H1 (cell line): Measurements from ENCODE around the gene C22orf42. TPM values are rescaled to one million over a fixed set of nuclear protein-coding genes. Genes with fewer than 3 reads are reported as not detected.

ENCODE experiments used
- CTCF ChIA-PET: fragments of 300-600 bp; sonication (Branson Sonifier 250); formaldehyde crosslinking; loops from one replicate; lab custom pipeline; 2021; ENCODE audit not compliant: partially characterized antibody; lab: Charles Lee
- POLR2A ChIA-PET: fragments of 300-600 bp; sonication (Branson Sonifier 250); formaldehyde crosslinking; loops from one replicate; lab custom pipeline; 2021; ENCODE audit warnings: inconsistent platforms; ENCODE audit not compliant: partially characterized antibody; lab: Charles Lee
- DNase-seq, 2 experiments: peaks; one replicate each; pipeline versions ENCODE4 v3.0.0 to v3.0.0-alpha.2; 2010 to 2022; ENCODE audit warnings: low spot score in 2 of 2, low read depth in 1 of 2, mixed read lengths in 1 of 2
- FAIRE-seq: peaks from 2 replicates; lab custom pipeline; 2011; peaks lifted over from hg19 to GRCh38; lab: Jason Lieb, UNC
- H2AFZ ChIP-seq: 2 replicates; pipeline ENCODE4 v1.8.1; 2012; ENCODE audit warnings: low read length, inconsistent platforms
- H2AK5ac ChIP-seq: 2 replicates; pipeline ENCODE4 v1.6.1; 2013; ENCODE audit warnings: low read depth, low read length
- H2BK120ac ChIP-seq: replicated peaks from 2 replicates; pipeline ENCODE3; 2013; ENCODE audit warnings: low read depth, low read length, inconsistent platforms
- H2BK12ac ChIP-seq: 2 replicates; pipeline ENCODE4 v1.6.1; 2013; ENCODE audit warnings: low read depth, low read length
- H2BK15ac ChIP-seq: 2 replicates; pipeline ENCODE4 v1.6.1; 2013; ENCODE audit warnings: low read length
- H2BK20ac ChIP-seq: 2 replicates; pipeline ENCODE4 v1.6.1; 2013; ENCODE audit warnings: low read length
- H2BK5ac ChIP-seq: 2 replicates; pipeline ENCODE4 v1.6.1; 2013; ENCODE audit warnings: low read depth, low read length
- H3K14ac ChIP-seq: 2 replicates; pipeline ENCODE4 v1.6.1; 2013; ENCODE audit warnings: inconsistent platforms; ENCODE audit not compliant: insufficient read length
- H3K18ac ChIP-seq: 2 replicates; pipeline ENCODE4 v1.6.1; 2013; ENCODE audit warnings: low read length; ENCODE audit errors: extremely low read depth
- H3K23ac ChIP-seq: 2 replicates; pipeline ENCODE4 v1.6.1; 2013; ENCODE audit warnings: inconsistent platforms; ENCODE audit not compliant: insufficient read length
- H3K23me2 ChIP-seq: 2 replicates; pipeline ENCODE4 v1.6.1; 2013; ENCODE audit warnings: low read depth, low read length
- H3K27ac ChIP-seq: 2 replicates; pipeline ENCODE4 v1.6.1; 2011; ENCODE audit warnings: low read depth, low read length, inconsistent platforms
- H3K27me3 ChIP-seq, 4 experiments: replicated peaks in 1 of 4; 1 replicate in 1 of 4; 2 replicates in 3 of 4; pipeline versions ENCODE4 v1.6.1 to v1.8.1; 2011 to 2013; ENCODE audit warnings: low read length in 3 of 4, mild to moderate bottlenecking in 3 of 4, inconsistent platforms in 2 of 4, mixed read lengths in 2 of 4, moderate library complexity in 1 of 4; ENCODE audit not compliant: control insufficient read depth in 3 of 4, insufficient read depth in 3 of 4; ENCODE audit errors: extremely low read depth in 1 of 4
- H3K36me3 ChIP-seq, 4 experiments: 2 replicates each; pipeline versions ENCODE4 v1.6.1 to v1.8.1; 2011 to 2013; ENCODE audit warnings: mild to moderate bottlenecking in 4 of 4, low read length in 3 of 4, moderate library complexity in 2 of 4, control low read depth in 1 of 4, inconsistent platforms in 1 of 4; ENCODE audit not compliant: insufficient read depth in 4 of 4, control insufficient read depth in 2 of 4
- H3K4ac ChIP-seq: replicated peaks from 2 replicates; pipeline ENCODE3; 2013; ENCODE audit warnings: low read length, low read depth, mixed read lengths, inconsistent platforms; ENCODE audit not compliant: insufficient read length
- H3K4me1 ChIP-seq, 4 experiments: replicated peaks in 1 of 4; 1 replicate in 1 of 4; 2 replicates in 3 of 4; pipeline versions ENCODE4 v1.6.1 to v1.8.1; 2011 to 2013; ENCODE audit warnings: low read length in 3 of 4, inconsistent platforms in 2 of 4, mixed read lengths in 1 of 4; ENCODE audit not compliant: insufficient read depth in 4 of 4, control insufficient read depth in 3 of 4
- H3K4me2 ChIP-seq, 2 experiments: 2 replicates each; pipeline versions ENCODE4 v1.6.1 to v1.8.1; 2011 to 2013; ENCODE audit warnings: low read depth in 2 of 2, low read length in 2 of 2, control low read depth in 1 of 2, inconsistent platforms in 1 of 2, mild to moderate bottlenecking in 1 of 2; ENCODE audit not compliant: insufficient read depth in 1 of 2
- H3K4me3 ChIP-seq, 4 experiments: fragments of 200-600, 300-600 bp in 1 of 4; sonication (generic), shearing (Covaris generic), sonication (Bioruptor Twin) in 1 of 4; 2 replicates each; pipeline versions ENCODE4 v1.5.1 to v1.8.1; 2011 to 2016; ENCODE audit warnings: low read length in 4 of 4, low read depth in 3 of 4, control low read depth in 2 of 4, inconsistent platforms in 2 of 4, mild to moderate bottlenecking in 2 of 4, mixed read lengths in 1 of 4, moderate library complexity in 1 of 4; ENCODE audit not compliant: insufficient read depth in 2 of 4; ENCODE audit errors: extremely low read depth in 1 of 4
- H3K56ac ChIP-seq: replicated peaks from 2 replicates; pipeline ENCODE3; 2013; ENCODE audit warnings: low read depth, mild to moderate bottlenecking, mixed read lengths, low read length, inconsistent platforms; ENCODE audit not compliant: insufficient read length
- H3K79me1 ChIP-seq: 2 replicates; pipeline ENCODE4 v1.6.1; 2013; ENCODE audit warnings: low read depth, low read length, control low read depth
- H3K79me2 ChIP-seq, 2 experiments: 2 replicates each; pipeline versions ENCODE4 v1.6.1 to v1.8.1; 2012 to 2013; ENCODE audit warnings: low read length in 2 of 2, mild to moderate bottlenecking in 2 of 2, inconsistent platforms in 1 of 2; ENCODE audit not compliant: insufficient read depth in 2 of 2, control insufficient read depth in 1 of 2
- H3K9ac ChIP-seq, 4 experiments: replicated peaks in 1 of 4; 1 replicate in 1 of 4; 2 replicates in 3 of 4; pipeline versions ENCODE4 v1.6.1 to v1.8.1; 2011 to 2013; ENCODE audit warnings: low read depth in 3 of 4, low read length in 3 of 4, control low read depth in 2 of 4, mild to moderate bottlenecking in 2 of 4, moderate library complexity in 2 of 4, inconsistent platforms in 1 of 4; ENCODE audit errors: extremely low read depth in 1 of 4
- H3K9me3 ChIP-seq, 2 experiments: 2 replicates each; pipeline versions ENCODE4 v1.6.1 to v1.8.1; 2012 to 2013; ENCODE audit warnings: mild to moderate bottlenecking in 2 of 2, moderate library complexity in 2 of 2, control low read depth in 1 of 2, inconsistent platforms in 1 of 2, low read depth in 1 of 2, low read length in 1 of 2, mixed read lengths in 1 of 2; ENCODE audit not compliant: insufficient read depth in 2 of 2
- H4K20me1 ChIP-seq, 2 experiments: replicated peaks in 1 of 2; 2 replicates each; pipeline versions ENCODE3 to v1.8.1; 2011 to 2013; ENCODE audit warnings: inconsistent platforms in 2 of 2, low read length in 2 of 2, mild to moderate bottlenecking in 1 of 2; ENCODE audit not compliant: insufficient read depth in 2 of 2, control insufficient read depth in 1 of 2
- H4K5ac ChIP-seq: 2 replicates; pipeline ENCODE4 v1.6.1; 2013; ENCODE audit warnings: low read length, low read depth, mixed read lengths, inconsistent platforms; ENCODE audit not compliant: insufficient read length
- H4K8ac ChIP-seq: 2 replicates; pipeline ENCODE4 v1.8.0; 2013; ENCODE audit warnings: mild to moderate bottlenecking, moderate library complexity, low read length, inconsistent platforms; ENCODE audit not compliant: insufficient read depth; ENCODE audit errors: extremely low read depth
- H4K91ac ChIP-seq: replicated peaks from 2 replicates; pipeline ENCODE3; 2013; ENCODE audit warnings: low read length, mixed read lengths, inconsistent platforms; ENCODE audit not compliant: insufficient read length
- EZH2 ChIP-seq: fragments of 200-600 bp; sonication (generic); IDR thresholded peaks from 2 replicates; pipeline ENCODE4 v1.7.1; 2012; ENCODE audit warnings: low read depth, mild to moderate bottlenecking, moderate library complexity, low read length, inconsistent platforms; ENCODE audit not compliant: severe bottlenecking
- HDAC6 ChIP-seq: IDR thresholded peaks from one replicate; pipeline ENCODE4 v1.7.1; 2012; ENCODE audit warnings: low read depth, mild to moderate bottlenecking, inconsistent platforms, low read length, moderate library complexity
- RAD21 ChIP-seq, 2 experiments: IDR thresholded peaks in 1 of 2; conservative IDR thresholded peaks in 1 of 2; 2 replicates each; pipeline ENCODE4 v1.6.1; 2011; ENCODE audit warnings: low read depth in 2 of 2, low read length in 2 of 2, improper control_type of control experiment in 1 of 2, inconsistent platforms in 1 of 2, mild to moderate bottlenecking in 1 of 2, moderate library complexity in 1 of 2
- WGBS, 2 experiments: shearing (Covaris generic) in 1 of 2; methylation state at CpG; one replicate each; pipeline versions ENCODE4 v1.1.6 to v1.1.7; 2013 to 2015; ENCODE audit warnings: low lambda C conversion rate in 2 of 2, mixed read lengths in 2 of 2, inconsistent platforms in 1 of 2, low coverage in 1 of 2, missing lambda C conversion rate in 1 of 2; ENCODE audit not compliant: insufficient replicate concordance in 2 of 2, insufficient coverage in 1 of 2, insufficient read length in 1 of 2; ENCODE audit errors: extremely low coverage in 1 of 2, missing lambda C conversion rate in 1 of 2; 5-methylcytosine and 5-hydroxymethylcytosine counted together
- polyA plus RNA-seq, 7 experiments: library from polyadenylated mRNA; depleted of rRNA in 3 of 7; stranded (reverse) in 5 of 7; unstranded in 2 of 7; fragments of >200 nt in 5 of 7; fragments of 200-250 nt in 2 of 7; gene quantifications; 1 replicate in 5 of 7; 2 replicates in 1 of 7; 4 replicates in 1 of 7; pipeline versions ENCODE4 v1.2.1 to v1.2.3, GENCODE V29; 2011 to 2013; ENCODE audit warnings: missing spikeins in 2 of 7, mixed read lengths in 2 of 7
- total RNA-seq: library from RNA; stranded (reverse); fragmentation: NEBNext Ultra II Directional; extraction: Animal tissue kit (Norgen Biotek cat#: 25700); gene quantifications from 2 replicates; pipeline ENCODE4 v1.2.1, GENCODE V29; 2021
- TF ChIP-seq, protein P1 (sequence below), 3 experiments: IDR thresholded peaks; 1 replicate in 2 of 3; 2 replicates in 1 of 3; pipeline versions ENCODE4 v1.5.1 to v1.6.1; 2011; ENCODE audit warnings: low read length in 3 of 3, mild to moderate bottlenecking in 3 of 3, inconsistent platforms in 2 of 3, low read depth in 1 of 3, moderate library complexity in 1 of 3; ENCODE audit not compliant: insufficient read depth in 1 of 3; ENCODE audit errors: control extremely low read depth in 1 of 3
- TF ChIP-seq, protein P2 (sequence below): IDR thresholded peaks from 2 replicates; pipeline ENCODE4 v1.6.1; 2012; ENCODE audit warnings: inconsistent platforms

C22orf42 gene
- total and polyA plus RNA-seq, 2 of the 8 experiments (the other 6 are each of a cell fraction or from before 2014, with no cell fraction given), result 0.50 TPM; not detected in 1

DNA sequence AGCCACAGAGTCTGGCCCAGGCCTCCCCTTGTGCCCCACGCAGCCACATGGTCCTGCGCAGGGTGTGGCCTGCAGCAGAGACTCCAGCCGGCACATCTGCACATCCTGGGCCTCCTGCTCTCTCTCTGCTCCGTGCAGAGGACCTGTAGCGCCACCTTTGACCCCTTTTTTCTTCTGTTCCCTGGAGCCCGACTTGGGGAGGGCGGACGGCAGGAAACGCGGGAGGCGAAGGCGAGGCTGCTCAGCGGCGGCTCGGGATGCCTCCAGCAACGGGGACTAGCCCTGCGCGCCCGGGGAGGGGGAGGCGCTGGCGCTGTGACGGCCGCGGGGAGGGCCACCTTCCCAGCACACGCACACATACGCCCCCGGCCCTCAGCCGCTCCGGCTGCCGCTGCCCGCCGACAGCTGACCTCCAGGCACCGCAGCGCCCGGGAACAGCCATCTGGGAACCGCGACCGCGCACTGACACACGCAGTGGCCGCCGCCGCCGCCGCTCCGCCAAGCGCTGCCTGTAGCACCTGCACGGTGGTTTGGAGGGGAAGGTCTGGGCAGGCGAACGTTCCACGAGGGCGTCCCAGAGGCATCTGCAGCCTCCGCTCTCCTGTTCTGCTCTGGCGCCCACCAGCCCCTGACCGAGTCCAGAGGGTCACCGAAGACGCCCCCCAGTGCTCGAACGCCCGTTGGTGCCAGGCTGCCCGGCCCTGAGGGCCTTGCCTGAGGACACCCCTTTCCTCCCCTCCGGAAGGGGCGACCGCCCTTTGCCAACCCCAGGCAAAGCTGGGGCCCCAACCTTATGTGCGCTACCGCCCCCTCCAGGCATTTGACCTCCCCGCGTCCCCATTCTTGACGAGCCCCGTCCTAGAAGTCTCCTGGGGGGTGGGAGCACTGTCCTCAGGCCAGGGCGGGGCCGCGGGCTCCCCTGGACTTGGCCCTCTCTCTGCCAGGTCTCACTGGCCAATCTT is 16.9 kb upstream of the C22orf42 start:
- peaks cover 0 to 13% (median 0%) of the 10 kb centered on the region in 4 experiments; a peak in 4 of 7 replicates for H3K4me1 ChIP-seq
- H3K18ac ChIP-seq, result peak overlapping the region; percentile 60
- no peaks in the 10 kb centered on the region for H3K79me2 ChIP-seq
- H3K23me2 ChIP-seq, result peaks cover 5% of the 10 kb centered on the region; the same call in 1 of the 2 replicates
- no peak overlapping the region for H3K27ac ChIP-seq
- no peak overlapping the region for H2BK5ac ChIP-seq
- FAIRE-seq (no peak), DNase-seq (peak in 1 of 2 experiments; percentile 80)
- peaks cover 0 to 2% of the 10 kb centered on the region in 2 experiments for H4K20me1 ChIP-seq
- H3K9me3 ChIP-seq, result no peaks in the 10 kb centered on the region
- no peak overlapping the region for H3K56ac ChIP-seq
- H3K36me3 ChIP-seq, result no peaks in the 10 kb centered on the region
- no peak overlapping the region for H3K4ac ChIP-seq
- peak overlapping the region; percentile 83; the same call in 1 of the 2 replicates for H2AFZ ChIP-seq
- H4K8ac ChIP-seq, result peak overlapping the region; percentile 71
- no peak overlapping the region for H2AK5ac ChIP-seq
- peak overlapping the region; percentile 65 for H4K91ac ChIP-seq
- H3K4me2 ChIP-seq, result peak overlapping the region; percentile 65 to 91
- CTCF ChIA-PET, result interaction anchor here (0.5 to 1.9 kb wide), 6 partner anchors 10 to 205 kb away, joined by 3 to 6 read pairs (median 4); no protein-coding TSS in a partner anchor
- no peak overlapping the region for H3K23ac ChIP-seq
- H3K9ac ChIP-seq, result no peak overlapping the region
- no peak overlapping the region for H3K14ac ChIP-seq
- POLR2A ChIA-PET, result interaction anchor here (0.6 kb wide), 1 partner anchor 53 kb away, joined by 3 read pairs; no protein-coding TSS in a partner anchor
- H3K27me3 ChIP-seq, result peaks cover 0 to 28% (median 21%) of the 10 kb centered on the region in 4 experiments; a peak in 6 of 7 replicates
- no peak overlapping the region for H2BK120ac ChIP-seq
- peak overlapping the region; percentile 95; the same call in 1 of the 2 replicates for H2BK15ac ChIP-seq
- H2BK12ac ChIP-seq, result no peak overlapping the region
- H3K79me1 ChIP-seq, result no peaks in the 10 kb centered on the region
- WGBS, 2 experiments, result 9% methylated on average over 59 of the region's 73 CpGs; no CpG with 5 or more reads in 1 of the 2 experiments
- peak overlapping the region; percentile 17 to 55 (median 32) for H3K4me3 ChIP-seq
- H4K5ac ChIP-seq, result no peak overlapping the region
- H2BK20ac ChIP-seq, result no peak overlapping the region; the same call in 1 of the 2 replicates
- TF ChIP-seq, protein P1, sequence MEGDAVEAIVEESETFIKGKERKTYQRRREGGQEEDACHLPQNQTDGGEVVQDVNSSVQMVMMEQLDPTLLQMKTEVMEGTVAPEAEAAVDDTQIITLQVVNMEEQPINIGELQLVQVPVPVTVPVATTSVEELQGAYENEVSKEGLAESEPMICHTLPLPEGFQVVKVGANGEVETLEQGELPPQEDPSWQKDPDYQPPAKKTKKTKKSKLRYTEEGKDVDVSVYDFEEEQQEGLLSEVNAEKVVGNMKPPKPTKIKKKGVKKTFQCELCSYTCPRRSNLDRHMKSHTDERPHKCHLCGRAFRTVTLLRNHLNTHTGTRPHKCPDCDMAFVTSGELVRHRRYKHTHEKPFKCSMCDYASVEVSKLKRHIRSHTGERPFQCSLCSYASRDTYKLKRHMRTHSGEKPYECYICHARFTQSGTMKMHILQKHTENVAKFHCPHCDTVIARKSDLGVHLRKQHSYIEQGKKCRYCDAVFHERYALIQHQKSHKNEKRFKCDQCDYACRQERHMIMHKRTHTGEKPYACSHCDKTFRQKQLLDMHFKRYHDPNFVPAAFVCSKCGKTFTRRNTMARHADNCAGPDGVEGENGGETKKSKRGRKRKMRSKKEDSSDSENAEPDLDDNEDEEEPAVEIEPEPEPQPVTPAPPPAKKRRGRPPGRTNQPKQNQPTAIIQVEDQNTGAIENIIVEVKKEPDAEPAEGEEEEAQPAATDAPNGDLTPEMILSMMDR (IDR thresholded peaks at IDR 0.05; ENCODE audit: control extremely low read depth in 1 of 3, insufficient read depth in 1 of 3, low read depth in 1 of 3, low read length in 3 of 3), result peak; percentile 2 to 42 (median 26); a peak in 3 of 4 replicates
- TF ChIP-seq RAD21 (IDR thresholded peaks at IDR 0.05 in 1 of 2, conservative IDR thresholded peaks at IDR 0.05 in 1 of 2; ENCODE audit: low read depth in 2 of 2, low read length in 2 of 2) (peak in 1 of 2 experiments; percentile 17; a peak in 2 of 4 replicates), HDAC6 (no peak), EZH2 (peak; percentile 28)
- TF ChIP-seq, protein P2, sequence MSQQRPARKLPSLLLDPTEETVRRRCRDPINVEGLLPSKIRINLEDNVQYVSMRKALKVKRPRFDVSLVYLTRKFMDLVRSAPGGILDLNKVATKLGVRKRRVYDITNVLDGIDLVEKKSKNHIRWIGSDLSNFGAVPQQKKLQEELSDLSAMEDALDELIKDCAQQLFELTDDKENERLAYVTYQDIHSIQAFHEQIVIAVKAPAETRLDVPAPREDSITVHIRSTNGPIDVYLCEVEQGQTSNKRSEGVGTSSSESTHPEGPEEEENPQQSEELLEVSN, result peak; percentile 85
